ENCODE results near the gene PDCD11.
"Not testable (repeated sequence)": the region's sequence is repeated elsewhere in the genome, so short reads cannot be mapped to it uniquely, and the experiment has no call there.

Gene PDCD11

GRCh38 chr10:103416436-103417147 is 20.2 kb downstream of the PDCD11 start:
- DNase-seq = peak; percentile 4 to 31

GRCh38 chr10:103417148-103417469 is 20.7 kb downstream of the PDCD11 start:
- DNase-seq = not testable (repeated sequence)

- no peak for DNase-seq
Measured at GRCh38 chr10:103417601-103418000, 21.2 kb downstream of the PDCD11 start.

GRCh38 chr10:103419101-103419500 is 22.7 kb downstream of the PDCD11 start:
- DNase-seq = no peak

- DNase-seq = no peak
Measured at GRCh38 chr10:103423748-103424147, 27.3 kb downstream of the PDCD11 start.

- no peak for DNase-seq
Measured at GRCh38 chr10:103427866-103428265, 31.4 kb downstream of the PDCD11 start.

- DNase-seq = no peak
Measured at GRCh38 chr10:103428989-103429643, 32.7 kb downstream of the PDCD11 start.

GRCh38 chr10:103429647-103430046 is 33.2 kb downstream of the PDCD11 start:
- DNase-seq = no peak

GRCh38 chr10:103431902-103432301 is 35.5 kb downstream of the PDCD11 start:
- DNase-seq = no peak

GRCh38 chr10:103433858-103434257 is 37.4 kb downstream of the PDCD11 start:
- no peak for DNase-seq

GRCh38 chr10:103439776-103440175 is 43.4 kb downstream of the PDCD11 start:
- no peak for DNase-seq

GRCh38 chr10:103440416-103440815 is 44.0 kb downstream of the PDCD11 start:
- no peak for DNase-seq

- DNase-seq = no peak
Measured at GRCh38 chr10:103441206-103441605, 44.8 kb downstream of the PDCD11 start.

GRCh38 chr10:103441611-103442010 is 45.2 kb downstream of the PDCD11 start:
- DNase-seq = no peak

- DNase-seq = peak in 1 of 2 donors; percentile 7
Measured at GRCh38 chr10:103442031-103442461, 45.6 kb downstream of the PDCD11 start.

- no peak for DNase-seq
Measured at GRCh38 chr10:103443475-103444185, 47.2 kb downstream of the PDCD11 start.

- no peak for DNase-seq
Measured at GRCh38 chr10:103444478-103444877, 48.1 kb downstream of the PDCD11 start.

GRCh38 chr10:103445366-103445765 is 48.9 kb downstream of the PDCD11 start:
- no peak for DNase-seq

GRCh38 chr10:103445767-103446567 is 49.5 kb downstream of the PDCD11 start:
- no peak for DNase-seq

GRCh38 chr10:103447187-103447586 is 50.8 kb downstream of the PDCD11 start:
- no peak for DNase-seq

- no peak for DNase-seq
Measured at GRCh38 chr10:103448746-103449145, 52.3 kb downstream of the PDCD11 start.

GRCh38 chr10:103449208-103450144 is 53.0 kb downstream of the PDCD11 start:
- DNase-seq = no peak

Data from hippocampal formation (tissue), 2 donors.